K562 (cell line): Measurements from ENCODE around the gene ACO2. TPM values are rescaled to one million over a fixed set of nuclear protein-coding genes. Genes with fewer than 3 reads are reported as not detected.

Experiments used
- ATF1 ChIP-seq, 2 experiments: fragments of 450-650 bp in 1 of 2; IDR thresholded peaks; 2 replicates each; pipeline ENCODE4 v1.6.1; 2016; ENCODE audit warnings: missing compliant biosample characterization in 1 of 2, missing genetic modification characterization in 1 of 2
- ATF7 ChIP-seq: fragments of 450-650 bp; IDR thresholded peaks from 2 replicates; pipeline ENCODE4 v1.7.1; 2014; ENCODE audit warnings: mild to moderate bottlenecking, moderate library complexity
- EGR1 ChIP-seq: fragments of 450-650 bp; conservative IDR thresholded peaks from 2 replicates; pipeline ENCODE4 v1.6.1; 2017; ENCODE audit warnings: mild to moderate bottlenecking
- MEIS2 ChIP-seq: fragments of 450-650 bp; IDR thresholded peaks from 2 replicates; pipeline ENCODE4 v1.6.1; 2014; ENCODE audit warnings: mild to moderate bottlenecking; ENCODE audit not compliant: partially characterized antibody
- PRPF4 ChIP-seq: fragments of 200-400 bp; formaldehyde crosslinking; IDR thresholded peaks from one replicate; pipeline ENCODE4 v1.6.1; 2017; ENCODE audit warnings: low read length, low read depth, mild to moderate bottlenecking; ENCODE audit not compliant: insufficient read depth, poor library complexity, severe bottlenecking
- RBFOX2 ChIP-seq: fragments of 200-400 bp; formaldehyde crosslinking; IDR thresholded peaks from 2 replicates; pipeline ENCODE4 v1.6.1; 2017; ENCODE audit warnings: low read depth, mild to moderate bottlenecking, low read length, moderate library complexity
- RBM39 ChIP-seq: fragments of 200-400 bp; formaldehyde crosslinking; optimal IDR thresholded peaks from 2 replicates; pipeline ENCODE3; 2018; ENCODE audit warnings: low read depth, low read length
- SIN3A ChIP-seq, 2 experiments: fragments of 150-350 bp in 1 of 2; IDR thresholded peaks; 2 replicates each; pipeline ENCODE4 v1.6.1; 2011 to 2016; ENCODE audit warnings: borderline replicate concordance in 2 of 2, low read depth in 2 of 2, low read length in 2 of 2, mild to moderate bottlenecking in 2 of 2, moderate library complexity in 2 of 2; ENCODE audit not compliant: control insufficient read depth in 1 of 2
- SIX5 ChIP-seq, 2 experiments: IDR thresholded peaks; 2 replicates each; pipeline ENCODE4 v1.6.1; 2011; ENCODE audit warnings: low read length in 2 of 2, borderline replicate concordance in 1 of 2, low read depth in 1 of 2, mild to moderate bottlenecking in 1 of 2, moderate library complexity in 1 of 2; ENCODE audit not compliant: insufficient read depth in 1 of 2
- TCF3 ChIP-seq: sonication (generic); formaldehyde crosslinking; IDR thresholded peaks from 2 replicates; pipeline ENCODE4 v1.4.0; 2020; ENCODE audit warnings: mild to moderate bottlenecking, missing genetic modification reagents
- ZBED1 ChIP-seq: IDR thresholded peaks from 2 replicates; pipeline ENCODE4 v1.6.1; 2014
- ZBTB7A ChIP-seq: IDR thresholded peaks from 2 replicates; pipeline ENCODE4 v1.6.1; 2011; ENCODE audit warnings: low read depth, mild to moderate bottlenecking, low read length, moderate library complexity, borderline replicate concordance; ENCODE audit not compliant: control insufficient read depth
- ZFX ChIP-seq: sonication (generic); formaldehyde crosslinking; IDR thresholded peaks from 2 replicates; pipeline ENCODE4 v1.8.0; 2022; ENCODE audit warnings: mild to moderate bottlenecking, missing genetic modification reagents, moderate library complexity
- ZNF143 ChIP-seq: sonication (generic); formaldehyde crosslinking; IDR thresholded peaks from 2 replicates; pipeline ENCODE4 v1.9.0; 2022; ENCODE audit warnings: mild to moderate bottlenecking, missing genetic modification reagents
- ZNF778 ChIP-seq: fragments of 450-650 bp; formaldehyde crosslinking; IDR thresholded peaks from 2 replicates; pipeline ENCODE4 v1.4.0; 2020; ENCODE audit warnings: mild to moderate bottlenecking, moderate library complexity
- polyA plus RNA-seq, 8 experiments: library from polyadenylated mRNA; depleted of rRNA in 4 of 8; stranded (reverse) in 5 of 8; unstranded in 3 of 8; fragments of >200 nt; fragmentation: Nextera tagmentation in 2 of 8; fragmentation: Illumina TruSeq in 1 of 8; extraction: Ambion mirVana in 2 of 8; extraction: Trizol in 1 of 8; gene quantifications; 2 replicates each; pipeline versions ENCODE4 v1.2.1 to v1.2.3, GENCODE V29; 2011 to 2014; ENCODE audit warnings: inconsistent platforms in 1 of 8, missing spikeins in 1 of 8
- total RNA-seq, 7 experiments: library from RNA; depleted of rRNA in 6 of 7; stranded (reverse); fragments of >200 nt in 6 of 7; fragmentation: Illumina TruSeq in 2 of 7; extraction: Trizol in 2 of 7; gene quantifications; 2 replicates each; pipeline versions ENCODE4 v1.2.1 to v1.2.3, GENCODE V29; 2011 to 2021; ENCODE audit warnings: low replicate concordance in 1 of 7
- TF ChIP-seq, protein P1 (sequence below), 2 experiments: fragments of 450-650 bp; IDR thresholded peaks; 2 replicates each; pipeline ENCODE4 v1.6.1; 2018; ENCODE audit warnings: mild to moderate bottlenecking in 2 of 2, low read depth in 1 of 2; ENCODE audit not compliant: partially characterized antibody in 2 of 2
- TF ChIP-seq, protein P2 (sequence below): fragments of 250-450 bp; sonication (Bioruptor Pico); IDR thresholded peaks from 2 replicates; pipeline ENCODE4 v1.8.0; 2021; ENCODE audit warnings: borderline replicate concordance, mild to moderate bottlenecking, moderate library complexity; ENCODE audit not compliant: poor library complexity, severe bottlenecking
- TF ChIP-seq, protein P3 (sequence below): fragments of 450-650 bp; IDR thresholded peaks from 2 replicates; pipeline ENCODE4 v1.6.1; 2014; ENCODE audit warnings: low read depth, mild to moderate bottlenecking, moderate library complexity, borderline replicate concordance
- TF ChIP-seq, protein P4 (sequence below): fragments of 450-650 bp; IDR thresholded peaks from one replicate; pipeline ENCODE4 v1.6.1; 2018; ENCODE audit warnings: mild to moderate bottlenecking, moderate library complexity; ENCODE audit not compliant: partially characterized antibody

Gene ACO2
- total and polyA plus RNA-seq, 9 of the 15 experiments (the other 6 are each of a cell fraction or from before 2014, with no cell fraction given): 16.2 to 119 (median 43.2) TPM

GRCh38 chr22:41444360-41445128 is 24.4 kb upstream of the ACO2 start (continued):
- TF ChIP-seq, protein P1, sequence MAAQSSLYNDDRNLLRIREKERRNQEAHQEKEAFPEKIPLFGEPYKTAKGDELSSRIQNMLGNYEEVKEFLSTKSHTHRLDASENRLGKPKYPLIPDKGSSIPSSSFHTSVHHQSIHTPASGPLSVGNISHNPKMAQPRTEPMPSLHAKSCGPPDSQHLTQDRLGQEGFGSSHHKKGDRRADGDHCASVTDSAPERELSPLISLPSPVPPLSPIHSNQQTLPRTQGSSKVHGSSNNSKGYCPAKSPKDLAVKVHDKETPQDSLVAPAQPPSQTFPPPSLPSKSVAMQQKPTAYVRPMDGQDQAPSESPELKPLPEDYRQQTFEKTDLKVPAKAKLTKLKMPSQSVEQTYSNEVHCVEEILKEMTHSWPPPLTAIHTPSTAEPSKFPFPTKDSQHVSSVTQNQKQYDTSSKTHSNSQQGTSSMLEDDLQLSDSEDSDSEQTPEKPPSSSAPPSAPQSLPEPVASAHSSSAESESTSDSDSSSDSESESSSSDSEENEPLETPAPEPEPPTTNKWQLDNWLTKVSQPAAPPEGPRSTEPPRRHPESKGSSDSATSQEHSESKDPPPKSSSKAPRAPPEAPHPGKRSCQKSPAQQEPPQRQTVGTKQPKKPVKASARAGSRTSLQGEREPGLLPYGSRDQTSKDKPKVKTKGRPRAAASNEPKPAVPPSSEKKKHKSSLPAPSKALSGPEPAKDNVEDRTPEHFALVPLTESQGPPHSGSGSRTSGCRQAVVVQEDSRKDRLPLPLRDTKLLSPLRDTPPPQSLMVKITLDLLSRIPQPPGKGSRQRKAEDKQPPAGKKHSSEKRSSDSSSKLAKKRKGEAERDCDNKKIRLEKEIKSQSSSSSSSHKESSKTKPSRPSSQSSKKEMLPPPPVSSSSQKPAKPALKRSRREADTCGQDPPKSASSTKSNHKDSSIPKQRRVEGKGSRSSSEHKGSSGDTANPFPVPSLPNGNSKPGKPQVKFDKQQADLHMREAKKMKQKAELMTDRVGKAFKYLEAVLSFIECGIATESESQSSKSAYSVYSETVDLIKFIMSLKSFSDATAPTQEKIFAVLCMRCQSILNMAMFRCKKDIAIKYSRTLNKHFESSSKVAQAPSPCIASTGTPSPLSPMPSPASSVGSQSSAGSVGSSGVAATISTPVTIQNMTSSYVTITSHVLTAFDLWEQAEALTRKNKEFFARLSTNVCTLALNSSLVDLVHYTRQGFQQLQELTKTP (IDR thresholded peaks at IDR 0.05; ENCODE audit: low read depth in 1 of 2, partially characterized antibody in 2 of 2): peak in 1 of 2 experiments; percentile 96
- TF ChIP-seq PRPF4 (no peak), ZNF778 (CRISPR knock-in tag) (no peak), ZFX (CRISPR knock-in tag) (peak; percentile 79), SIN3A (IDR thresholded peaks at IDR 0.05; ENCODE audit: borderline replicate concordance in 2 of 2, control insufficient read depth in 1 of 2, low read depth in 2 of 2, low read length in 2 of 2) (peak in 1 of 2 experiments; percentile 36; a peak in 1 of 4 replicates), EGR1 (peak; percentile 85), ATF7 (peak; percentile 23; the same call in 1 of the 2 replicates), ZBTB7A (peak; percentile 58), ZNF143 (CRISPR knock-in tag) (peak; percentile 91), RBM39 (no peak), ZBED1 (no peak), ATF1 (CRISPR knock-in tag; IDR thresholded peaks at IDR 0.05) (no peak), ATF1 (tag; IDR thresholded peaks at IDR 0.05) (peak; percentile 53), RBFOX2 (peak; percentile 66), SIX5 (IDR thresholded peaks at IDR 0.05; ENCODE audit: borderline replicate concordance in 1 of 2, insufficient read depth in 1 of 2, low read depth in 1 of 2, low read length in 2 of 2) (peak; percentile 60 to 66; a peak in 2 of 4 replicates), TCF3 (no peak), MEIS2 (peak; percentile 72)
- TF ChIP-seq, protein P2, sequence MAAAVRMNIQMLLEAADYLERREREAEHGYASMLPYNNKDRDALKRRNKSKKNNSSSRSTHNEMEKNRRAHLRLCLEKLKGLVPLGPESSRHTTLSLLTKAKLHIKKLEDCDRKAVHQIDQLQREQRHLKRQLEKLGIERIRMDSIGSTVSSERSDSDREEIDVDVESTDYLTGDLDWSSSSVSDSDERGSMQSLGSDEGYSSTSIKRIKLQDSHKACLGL (CRISPR knock-in tag): no peak
- TF ChIP-seq, protein P3, sequence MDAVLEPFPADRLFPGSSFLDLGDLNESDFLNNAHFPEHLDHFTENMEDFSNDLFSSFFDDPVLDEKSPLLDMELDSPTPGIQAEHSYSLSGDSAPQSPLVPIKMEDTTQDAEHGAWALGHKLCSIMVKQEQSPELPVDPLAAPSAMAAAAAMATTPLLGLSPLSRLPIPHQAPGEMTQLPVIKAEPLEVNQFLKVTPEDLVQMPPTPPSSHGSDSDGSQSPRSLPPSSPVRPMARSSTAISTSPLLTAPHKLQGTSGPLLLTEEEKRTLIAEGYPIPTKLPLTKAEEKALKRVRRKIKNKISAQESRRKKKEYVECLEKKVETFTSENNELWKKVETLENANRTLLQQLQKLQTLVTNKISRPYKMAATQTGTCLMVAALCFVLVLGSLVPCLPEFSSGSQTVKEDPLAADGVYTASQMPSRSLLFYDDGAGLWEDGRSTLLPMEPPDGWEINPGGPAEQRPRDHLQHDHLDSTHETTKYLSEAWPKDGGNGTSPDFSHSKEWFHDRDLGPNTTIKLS: peak; percentile 48; the same call in 1 of the 2 replicates
- TF ChIP-seq, protein P4, sequence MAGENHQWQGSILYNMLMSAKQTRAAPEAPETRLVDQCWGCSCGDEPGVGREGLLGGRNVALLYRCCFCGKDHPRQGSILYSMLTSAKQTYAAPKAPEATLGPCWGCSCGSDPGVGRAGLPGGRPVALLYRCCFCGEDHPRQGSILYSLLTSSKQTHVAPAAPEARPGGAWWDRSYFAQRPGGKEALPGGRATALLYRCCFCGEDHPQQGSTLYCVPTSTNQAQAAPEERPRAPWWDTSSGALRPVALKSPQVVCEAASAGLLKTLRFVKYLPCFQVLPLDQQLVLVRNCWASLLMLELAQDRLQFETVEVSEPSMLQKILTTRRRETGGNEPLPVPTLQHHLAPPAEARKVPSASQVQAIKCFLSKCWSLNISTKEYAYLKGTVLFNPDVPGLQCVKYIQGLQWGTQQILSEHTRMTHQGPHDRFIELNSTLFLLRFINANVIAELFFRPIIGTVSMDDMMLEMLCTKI: no peak
